ENCODE results near the gene CYP3A4. TPM values are rescaled to one million over a fixed set of nuclear protein-coding genes. Genes with fewer than 3 reads are reported as not detected.

CYP3A4 gene
- total and polyA plus RNA-seq, 2 of the 8 experiments (the other 6 are each of a cell fraction or from before 2014, with no cell fraction given) = not detected

DNA sequence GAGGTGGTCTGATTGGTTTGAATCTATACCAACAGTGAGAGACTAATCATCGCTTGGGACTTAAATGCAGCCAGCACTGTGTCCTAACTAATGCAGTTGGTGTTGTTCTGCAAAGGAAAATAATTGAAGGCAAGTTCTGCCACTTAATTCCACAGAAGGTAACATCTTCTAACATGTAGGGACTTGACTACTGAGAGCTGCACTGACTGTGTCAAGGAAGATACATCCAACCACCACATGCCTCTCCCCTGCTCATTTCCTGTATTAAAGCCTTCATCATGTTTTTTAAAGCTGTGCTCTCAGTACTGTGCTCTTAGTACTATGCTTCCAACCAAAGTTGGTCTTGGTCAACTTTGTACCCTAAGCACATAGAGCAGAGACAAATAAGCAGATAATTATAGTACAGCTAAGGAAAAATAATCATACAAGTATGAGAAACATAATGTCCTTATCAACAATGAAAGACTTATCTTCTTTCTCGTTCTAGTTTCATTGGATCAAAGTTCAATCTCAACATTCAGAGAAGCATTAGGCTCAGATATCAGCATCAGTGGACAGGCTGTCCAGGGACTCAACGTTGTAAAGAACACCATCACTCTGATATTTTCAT lies 2.8 kb upstream of the CYP3A4 start:
- no peak overlapping the region for H2BK15ac ChIP-seq (ENCODE audit: low read length)
- no peak overlapping the region for H3K4me2 ChIP-seq (ENCODE audit: insufficient read depth in 1 of 2, low read depth in 2 of 2, low read length in 2 of 2)
- H3K9ac ChIP-seq (replicated peaks in 1 of 4; ENCODE audit: extremely low read depth in 1 of 4, low read depth in 3 of 4, low read length in 3 of 4) = no peak overlapping the region
- no peak overlapping the region for H2BK5ac ChIP-seq (ENCODE audit: low read depth, low read length)
- no peaks in the 10 kb centered on the region for H3K79me1 ChIP-seq (ENCODE audit: low read depth, low read length)
- ChIA-PET CTCF (ENCODE audit: partially characterized antibody) (no interaction called here), POLR2A (ENCODE audit: partially characterized antibody) (interaction anchor here (1.8 kb wide), 1 partner anchor 11 kb away, joined by 3 read pairs; no protein-coding TSS in a partner anchor)
- no peak overlapping the region for H2BK120ac ChIP-seq (replicated peaks; ENCODE audit: low read depth, low read length)
- no peak overlapping the region for H3K23ac ChIP-seq (ENCODE audit: insufficient read length)
- no peak overlapping the region for H3K18ac ChIP-seq (ENCODE audit: extremely low read depth, low read length)
- no peak overlapping the region for H4K8ac ChIP-seq (ENCODE audit: extremely low read depth, insufficient read depth, low read length)
- no peak overlapping the region for H3K4me3 ChIP-seq (ENCODE audit: extremely low read depth in 1 of 4, insufficient read depth in 2 of 4, low read depth in 3 of 4, low read length in 4 of 4)
- no peaks in the 10 kb centered on the region for H3K79me2 ChIP-seq (ENCODE audit: control insufficient read depth in 1 of 2, insufficient read depth in 2 of 2, low read length in 2 of 2)
- H3K4ac ChIP-seq (replicated peaks; ENCODE audit: insufficient read length, low read depth, low read length) = no peak overlapping the region
- no peak overlapping the region for H4K5ac ChIP-seq (ENCODE audit: insufficient read length, low read depth, low read length)
- H3K36me3 ChIP-seq (ENCODE audit: control insufficient read depth in 2 of 4, insufficient read depth in 4 of 4, low read length in 3 of 4) = no peaks in the 10 kb centered on the region
- TF ChIP-seq KDM4A (IDR thresholded peaks at IDR 0.05; ENCODE audit: low read depth, low read length, severe bottlenecking) = no peak
- no peak for TF ChIP-seq SRF (IDR thresholded peaks at IDR 0.05; ENCODE audit: low read depth, low read length)
- TF ChIP-seq, protein P1, sequence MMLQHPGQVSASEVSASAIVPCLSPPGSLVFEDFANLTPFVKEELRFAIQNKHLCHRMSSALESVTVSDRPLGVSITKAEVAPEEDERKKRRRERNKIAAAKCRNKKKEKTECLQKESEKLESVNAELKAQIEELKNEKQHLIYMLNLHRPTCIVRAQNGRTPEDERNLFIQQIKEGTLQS (IDR thresholded peaks at IDR 0.05; ENCODE audit: insufficient read depth, low read depth, low read length) = no peak
- no peak for TF ChIP-seq CREB1 (IDR thresholded peaks at IDR 0.05)
- H3K27ac ChIP-seq (ENCODE audit: low read depth, low read length) = no peak overlapping the region
- no peaks in the 10 kb centered on the region for H3K27me3 ChIP-seq (replicated peaks in 1 of 4; ENCODE audit: control insufficient read depth in 3 of 4, extremely low read depth in 1 of 4, insufficient read depth in 3 of 4, low read length in 3 of 4)
- no peaks in the 10 kb centered on the region for H3K23me2 ChIP-seq (ENCODE audit: low read depth, low read length)
- H2AFZ ChIP-seq (ENCODE audit: low read length) = no peak overlapping the region
- no peak overlapping the region for H3K56ac ChIP-seq (replicated peaks; ENCODE audit: insufficient read length, low read depth, low read length)
- FAIRE-seq = no peak
- no peak overlapping the region for H2AK5ac ChIP-seq (ENCODE audit: low read depth, low read length)
- no peak overlapping the region for H3K14ac ChIP-seq (ENCODE audit: insufficient read length)
- no peaks in the 10 kb centered on the region for H4K20me1 ChIP-seq (replicated peaks in 1 of 2; ENCODE audit: control insufficient read depth in 1 of 2, insufficient read depth in 2 of 2, low read length in 2 of 2)
- no peaks in the 10 kb centered on the region for H3K9me3 ChIP-seq (ENCODE audit: insufficient read depth in 2 of 2, low read depth in 1 of 2, low read length in 1 of 2)
- DNase-seq (ENCODE audit: low read depth in 1 of 2, low spot score in 2 of 2) = no peak
- H3K4me1 ChIP-seq (replicated peaks in 1 of 4; ENCODE audit: control insufficient read depth in 3 of 4, insufficient read depth in 4 of 4, low read length in 3 of 4) = peaks cover 0 to 2% (median 0%) of the 10 kb centered on the region in 4 experiments; a peak in 2 of 7 replicates
- no peak overlapping the region for H2BK20ac ChIP-seq (ENCODE audit: low read length)
- no peak overlapping the region for H4K91ac ChIP-seq (replicated peaks; ENCODE audit: insufficient read length, low read length)
- H2BK12ac ChIP-seq (ENCODE audit: low read depth, low read length) = no peak overlapping the region
- 92% methylated on average over 3 of the region's 3 CpGs; no CpG with 5 or more reads in 1 of the 2 experiments for WGBS, 2 experiments (ENCODE audit: extremely low coverage in 1 of 2, insufficient coverage in 1 of 2, insufficient read length in 1 of 2, insufficient replicate concordance in 2 of 2, low coverage in 1 of 2, low lambda C conversion rate in 2 of 2, missing lambda C conversion rate in 1 of 2)
